Ramos (cell line): ENCODE results near the gene CDC14A.
"Not testable (repeated sequence)": the region's sequence is repeated elsewhere in the genome, so short reads cannot be mapped to it uniquely, and the experiment has no call there.

ENCODE experiments used
- in situ Hi-C: fragments of 300-500 bp; cut with MboI; formaldehyde crosslinking; loops from one replicate; pipeline ENCODE4 v1.14.3; 2022; ENCODE audit warnings: low sequenced_read_pairs; ENCODE audit not compliant: unreplicated experiment

Gene CDC14A

DNA sequence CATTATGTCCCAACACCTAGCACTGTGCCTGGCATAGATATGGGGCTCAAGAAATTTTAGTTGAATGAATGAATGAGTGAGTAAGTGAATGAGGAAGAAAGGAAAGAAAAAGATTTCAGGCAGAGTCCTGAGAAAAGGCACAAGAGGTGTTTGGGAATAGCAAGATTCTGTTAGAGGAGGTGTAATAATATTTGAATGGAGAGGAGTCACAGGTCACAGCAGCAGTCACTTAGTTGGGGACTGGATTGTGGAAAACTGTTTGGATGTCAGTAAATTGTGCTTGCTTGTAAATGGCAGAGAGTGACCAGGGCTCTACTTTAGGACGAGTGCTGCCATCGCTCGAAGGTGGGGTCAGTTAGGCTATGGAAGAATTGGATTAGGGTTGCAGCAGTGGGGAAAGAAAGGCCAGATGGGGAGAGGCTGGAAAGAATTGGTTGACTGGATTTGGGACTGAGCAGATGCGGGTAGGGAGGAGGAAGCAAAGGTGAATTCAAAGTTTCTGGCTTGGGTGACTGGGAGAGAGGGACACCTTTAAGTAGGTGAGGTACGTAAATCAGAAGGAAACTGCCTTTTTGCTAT, 9.3 kb downstream of the CDC14A start:
- in situ Hi-C loops: no loop called here

DNA sequence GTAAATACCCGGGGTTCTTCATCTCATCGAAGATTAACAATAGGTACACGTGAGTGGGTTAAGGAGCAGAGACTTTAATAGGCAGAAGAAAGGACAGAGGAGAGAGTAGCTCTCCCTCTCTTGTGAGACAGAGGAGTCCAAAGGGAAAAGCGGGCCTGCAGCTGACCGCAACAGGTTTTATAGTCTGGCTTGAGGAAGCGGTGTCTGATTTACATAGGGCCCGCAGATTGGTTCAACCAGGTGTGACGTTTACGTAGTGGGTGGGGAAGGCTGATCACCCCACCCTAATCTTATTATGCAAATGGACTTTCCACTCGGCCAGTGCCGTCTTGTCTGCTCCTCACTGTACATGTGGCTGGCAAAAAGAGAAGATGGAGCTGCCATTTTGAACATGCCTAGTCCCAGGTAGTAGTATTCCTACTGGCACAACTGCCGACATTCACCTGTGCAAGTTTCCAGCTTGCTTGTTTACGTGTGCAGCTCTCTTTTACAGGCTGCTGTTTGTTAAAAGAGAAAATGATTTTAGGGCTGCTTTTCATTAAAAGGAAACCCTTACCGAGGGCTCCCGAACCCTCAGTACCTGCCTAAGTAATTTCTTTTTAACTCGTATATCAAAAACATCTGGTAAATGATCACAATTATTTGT, 10.6 kb downstream of the CDC14A start:
- in situ Hi-C loops: no loop called here

DNA sequence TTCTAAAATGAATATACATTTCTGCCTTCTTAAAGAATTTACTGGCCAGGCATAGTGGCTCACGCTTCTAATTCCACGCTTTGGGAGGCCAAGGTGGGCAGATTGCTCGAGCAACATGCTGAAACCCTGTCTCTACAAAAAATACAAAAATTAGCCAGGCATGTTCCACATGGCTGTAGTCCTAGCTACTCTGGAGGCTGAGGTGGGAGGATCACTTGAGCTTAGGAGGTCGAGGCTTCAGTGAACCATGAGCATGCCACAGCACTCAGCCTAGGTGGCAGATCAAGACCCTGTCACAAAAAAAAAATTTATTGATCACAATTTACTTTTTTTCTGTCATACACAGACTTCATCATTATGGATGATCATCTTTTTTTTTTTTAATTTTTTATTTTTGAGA, 11.5 kb downstream of the CDC14A start:
- in situ Hi-C loops: no loop called here

DNA sequence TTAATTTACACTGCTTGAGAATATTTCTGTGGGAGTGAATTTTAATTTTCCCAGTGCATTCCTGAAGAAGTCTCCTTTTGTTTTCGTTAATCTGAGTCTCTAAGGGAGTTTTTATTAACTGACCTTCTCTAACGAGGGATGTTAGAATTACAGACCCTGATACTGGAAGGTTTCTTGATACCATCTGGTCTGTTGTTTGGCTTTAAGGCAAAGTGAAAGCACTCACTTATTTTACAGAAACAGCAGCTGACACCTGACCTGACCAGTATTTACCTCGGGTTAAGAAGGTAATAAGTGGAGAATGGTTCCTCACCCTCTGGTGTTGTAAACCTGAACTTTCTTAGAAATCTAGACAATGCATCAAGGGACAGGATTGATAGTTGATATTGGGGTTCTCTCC, 12.4 kb downstream of the CDC14A start:
- in situ Hi-C loops: no loop called here

DNA sequence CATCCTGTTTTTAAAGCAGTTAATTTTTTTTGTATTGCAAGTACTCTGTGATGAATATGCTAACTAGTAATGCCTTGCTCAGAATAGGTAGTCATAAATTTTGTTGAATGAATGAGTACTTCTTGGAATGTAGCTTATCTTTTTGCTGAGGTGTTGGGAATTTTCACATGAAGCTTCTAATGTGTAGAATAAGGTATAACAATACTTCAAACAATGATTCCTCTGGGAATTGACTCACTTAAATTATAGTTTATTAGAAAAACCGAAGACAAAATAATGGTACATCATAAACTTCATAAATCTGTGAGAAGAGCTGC, 13.9 kb downstream of the CDC14A start:
- in situ Hi-C loops: no loop called here

DNA sequence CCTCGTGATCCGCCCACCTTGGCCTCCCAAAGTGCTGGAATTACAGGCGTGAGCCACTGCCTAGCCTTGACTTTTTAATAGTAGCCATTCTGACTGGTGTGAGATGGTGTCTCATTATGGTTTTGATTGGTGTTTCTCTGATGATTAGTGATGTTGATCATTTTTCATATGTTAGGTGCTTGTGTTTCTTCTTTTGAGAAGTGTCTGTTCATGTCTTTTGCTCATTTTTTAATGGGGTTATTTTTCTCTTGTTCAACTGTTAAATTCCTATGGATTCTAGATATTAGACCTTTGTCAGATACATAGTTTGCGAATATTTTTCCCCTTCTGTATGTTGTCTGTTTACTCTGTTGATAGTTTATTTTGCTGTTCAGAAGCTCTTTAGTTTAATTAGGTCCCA, 17.0 kb downstream of the CDC14A start:
- in situ Hi-C loops: not testable (repeated sequence)

DNA sequence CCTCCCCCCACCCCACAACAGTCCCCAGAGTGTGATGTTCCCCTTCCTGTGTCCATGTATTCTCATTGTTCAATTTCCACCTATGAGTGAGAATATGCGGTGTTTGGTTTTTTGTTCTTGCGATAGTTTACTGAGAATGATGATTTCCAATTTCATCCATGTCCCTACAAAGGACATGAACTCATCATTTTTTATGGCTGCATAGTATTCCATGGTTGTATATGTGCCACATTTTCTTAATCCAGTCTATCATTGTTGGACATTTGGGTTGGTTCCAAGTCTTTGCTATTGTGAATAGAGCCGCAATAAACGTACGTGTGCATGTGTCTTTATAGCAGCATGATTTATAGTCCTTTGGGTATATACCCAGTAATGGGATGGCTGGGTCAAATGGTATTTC, 21.6 kb downstream of the CDC14A start:
- in situ Hi-C loops: not testable (repeated sequence)

DNA sequence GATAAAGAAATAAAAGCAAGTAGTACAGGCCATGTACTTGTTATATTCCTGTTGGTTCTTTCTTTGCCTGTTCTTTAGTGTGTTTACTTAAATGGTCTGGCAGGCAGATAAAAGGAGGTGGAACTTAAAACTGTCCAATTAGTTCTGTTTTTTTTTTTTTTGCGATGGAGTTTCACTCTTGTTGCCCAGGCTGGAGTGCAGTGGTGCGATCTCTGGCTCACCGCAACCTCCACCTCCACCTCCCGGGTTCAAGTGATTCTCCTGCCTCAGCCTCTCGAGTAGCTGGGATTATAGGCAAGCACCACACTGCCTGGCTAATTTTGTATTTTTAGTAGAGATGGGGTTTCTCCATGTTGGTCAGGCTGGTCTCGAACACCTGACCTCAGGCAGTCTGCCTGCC, 24.6 kb downstream of the CDC14A start:
- in situ Hi-C loops: not testable (repeated sequence)

DNA sequence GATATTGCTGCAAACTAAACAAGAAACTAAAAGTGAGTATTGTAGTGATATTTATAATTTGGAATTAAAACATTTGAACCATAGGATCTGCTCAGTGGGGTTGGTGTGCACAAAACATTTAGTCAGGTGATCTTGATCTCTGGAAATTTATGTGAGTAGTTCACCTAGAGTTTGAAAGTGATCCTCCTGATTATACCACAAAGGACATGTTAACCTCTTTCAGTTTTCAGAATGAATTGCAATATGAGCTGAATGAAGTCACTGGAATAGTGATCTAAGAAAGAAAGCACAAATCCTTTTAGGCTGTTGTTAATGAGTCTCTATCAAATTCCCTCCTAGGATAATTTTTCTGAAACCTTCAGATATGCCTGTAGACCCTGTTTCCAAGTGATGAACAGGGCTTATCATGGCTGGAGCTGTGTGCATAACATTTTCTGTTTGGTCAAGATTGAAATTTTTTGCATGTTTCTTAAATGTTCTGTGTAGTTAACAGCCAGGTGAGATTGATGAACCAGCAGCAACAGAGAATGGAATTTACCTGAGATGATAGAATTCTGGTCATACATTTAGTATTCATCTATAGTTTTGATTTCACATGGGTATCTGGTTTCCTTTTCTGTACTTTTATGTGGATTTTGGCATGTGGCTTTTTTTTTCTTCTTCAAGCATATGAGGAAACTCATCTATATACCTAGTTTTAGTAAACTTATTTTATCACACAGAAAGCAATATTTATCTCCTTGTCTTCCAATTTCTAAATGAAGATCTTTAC, 25.5 kb downstream of the CDC14A start:
- in situ Hi-C loops: no loop called here

DNA sequence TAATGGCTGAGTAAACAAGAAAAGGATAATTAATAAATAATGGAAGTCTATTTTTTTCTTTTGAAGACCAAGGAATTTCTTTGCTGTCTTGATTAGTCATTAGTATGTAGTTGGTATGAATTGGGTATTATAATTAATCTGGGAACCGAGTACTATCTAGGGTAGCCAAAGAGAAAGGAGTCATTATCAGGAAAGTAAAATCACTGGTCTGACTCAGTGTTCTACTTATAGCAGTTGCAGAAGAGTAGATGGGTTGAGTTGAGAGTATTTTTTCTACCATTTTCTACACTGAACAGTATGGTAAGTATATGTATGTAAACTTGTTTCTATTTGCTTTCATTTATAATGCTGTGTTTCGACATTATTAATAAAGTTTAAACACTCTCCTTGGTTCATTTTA, 26.6 kb downstream of the CDC14A start:
- in situ Hi-C loops: no loop called here

DNA sequence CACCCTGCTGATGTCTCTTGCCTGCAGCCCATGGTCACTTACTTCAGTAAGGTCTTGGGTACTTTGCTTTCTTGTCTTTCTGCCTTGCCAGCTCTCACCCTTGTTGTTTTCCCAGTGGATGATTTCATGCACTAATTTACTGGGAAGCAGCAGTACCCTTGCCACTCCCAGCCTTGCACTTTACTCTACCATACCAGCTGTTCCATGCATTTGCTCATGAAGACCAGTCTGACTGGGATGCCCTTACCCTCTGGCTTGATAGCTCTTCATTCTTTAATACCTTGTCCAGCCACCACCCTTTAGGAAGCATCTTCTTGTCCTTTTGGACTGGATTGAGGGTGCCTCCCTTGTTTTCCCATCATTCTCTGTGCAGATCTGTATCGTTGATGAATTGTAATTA, 28.3 kb downstream of the CDC14A start:
- in situ Hi-C loops: no loop called here

DNA sequence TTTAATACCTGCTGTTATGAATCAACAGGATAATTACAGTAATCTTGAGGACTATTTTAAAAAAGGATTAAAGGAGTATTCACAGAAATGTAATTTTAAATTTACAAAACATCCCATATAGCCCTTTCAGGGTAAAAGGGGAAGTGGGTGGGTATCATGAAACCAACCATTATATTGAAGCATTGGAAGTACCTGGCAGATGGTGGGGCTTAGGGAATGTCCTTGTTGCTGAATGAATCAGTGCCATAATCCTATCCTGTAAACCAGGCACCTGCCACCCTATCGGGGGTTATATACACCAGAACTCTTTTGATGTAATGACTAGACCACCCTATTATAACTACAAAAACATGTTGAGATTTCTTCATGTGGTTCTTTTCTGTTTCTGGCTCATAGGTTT, 30.4 kb downstream of the CDC14A start:
- in situ Hi-C loops: no loop called here

DNA sequence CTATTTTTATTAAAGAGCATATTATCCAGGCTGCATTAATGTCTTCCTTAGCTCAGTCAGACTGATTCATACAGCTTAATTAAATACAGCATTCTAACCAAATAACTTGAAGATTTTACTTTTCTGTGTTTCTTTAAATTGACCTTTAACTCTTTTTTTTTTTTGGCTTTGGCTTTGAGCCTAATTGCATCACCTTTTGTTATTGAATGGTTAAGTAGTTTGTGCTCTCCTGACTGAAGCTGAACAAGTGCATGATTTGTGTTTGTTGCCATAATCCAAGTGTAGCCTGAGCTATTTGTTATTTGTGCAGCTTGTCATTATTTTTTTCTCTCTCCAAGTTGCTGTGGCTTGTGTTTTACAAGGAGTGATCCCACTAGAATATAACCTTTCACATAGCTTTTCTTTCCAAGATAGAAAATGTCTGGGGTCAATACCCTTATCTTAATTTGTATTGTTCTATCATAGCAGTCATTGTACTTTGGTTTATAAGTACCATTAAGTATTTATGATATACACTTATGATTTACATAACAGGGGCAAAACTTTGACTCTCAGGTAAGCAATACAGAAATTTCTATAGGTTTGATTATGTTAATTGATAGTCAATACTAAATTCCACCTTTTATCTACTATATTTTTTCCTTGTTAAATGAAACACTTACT, 31.6 kb downstream of the CDC14A start:
- in situ Hi-C loops: no loop called here

DNA sequence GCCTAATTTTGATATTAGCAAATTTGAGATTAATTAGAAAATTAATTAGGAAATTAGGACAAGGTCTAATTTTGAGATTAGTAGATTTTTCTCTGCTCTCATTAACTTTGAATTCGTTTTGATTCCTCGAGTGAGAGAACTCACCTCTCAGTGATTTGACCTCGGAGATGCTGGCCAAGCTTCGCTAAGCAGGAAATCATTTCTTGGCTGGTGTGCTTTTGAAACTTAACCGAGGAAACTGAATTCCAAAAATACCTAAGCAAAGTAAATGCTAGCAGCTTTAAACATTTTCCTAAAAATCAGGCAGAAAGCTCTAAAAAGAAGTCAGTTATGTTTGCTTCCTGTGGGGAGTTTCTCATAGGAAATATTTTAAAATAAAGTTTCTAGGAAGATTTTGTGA, 34.9 kb downstream of the CDC14A start:
- in situ Hi-C loops: no loop called here

DNA sequence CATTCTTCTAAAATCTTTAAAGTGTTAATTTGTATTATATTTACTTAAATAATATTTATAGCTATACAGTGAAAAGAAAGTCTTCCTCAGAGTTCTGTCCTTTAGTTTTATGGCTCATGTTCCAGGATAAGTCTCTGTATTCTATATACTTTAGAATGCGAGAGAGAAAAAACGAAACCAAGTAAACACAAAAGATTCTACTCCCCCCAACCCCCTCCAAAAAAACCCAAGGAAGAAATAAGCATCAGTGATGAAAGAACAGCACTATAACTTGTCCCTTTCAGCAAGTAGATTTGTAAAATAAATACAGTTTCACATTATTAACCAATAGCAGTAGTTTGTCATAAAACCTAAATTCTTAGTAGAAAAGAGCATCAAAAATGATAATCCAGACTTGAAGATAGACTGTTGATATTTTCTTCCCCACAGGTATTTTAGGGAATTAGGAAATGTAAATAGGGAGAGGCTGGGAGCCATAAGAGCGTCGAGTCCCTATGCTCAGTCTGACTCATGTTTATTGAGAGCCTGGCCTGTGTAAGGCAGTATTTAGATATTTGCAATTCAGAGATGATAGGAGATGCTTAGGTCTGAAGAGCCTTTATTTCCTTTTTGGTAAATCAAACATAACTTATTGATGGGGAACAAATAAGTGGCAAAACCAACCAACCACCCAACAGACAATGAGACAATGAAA, 35.5 kb downstream of the CDC14A start:
- in situ Hi-C loops: no loop called here

DNA sequence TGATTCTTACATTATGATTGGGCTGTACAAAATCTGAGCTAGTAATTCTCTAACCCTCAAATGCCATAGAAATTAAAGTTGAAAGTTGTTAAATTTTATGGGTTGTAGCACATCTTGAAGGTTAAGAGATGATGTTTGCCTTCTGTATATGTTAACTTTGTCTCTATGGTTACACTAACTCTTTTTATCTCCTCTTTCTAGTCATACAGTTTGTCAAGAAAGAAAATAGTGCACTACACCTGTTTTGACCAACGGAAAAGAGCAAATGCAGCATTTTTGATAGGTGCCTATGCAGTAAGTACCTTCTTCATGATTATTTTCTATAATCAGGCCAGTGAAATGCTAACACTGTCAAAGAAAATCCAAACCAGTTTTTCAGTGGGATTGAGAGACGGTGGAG, 38.2 kb downstream of the CDC14A start:
- in situ Hi-C loops: no loop called here

DNA sequence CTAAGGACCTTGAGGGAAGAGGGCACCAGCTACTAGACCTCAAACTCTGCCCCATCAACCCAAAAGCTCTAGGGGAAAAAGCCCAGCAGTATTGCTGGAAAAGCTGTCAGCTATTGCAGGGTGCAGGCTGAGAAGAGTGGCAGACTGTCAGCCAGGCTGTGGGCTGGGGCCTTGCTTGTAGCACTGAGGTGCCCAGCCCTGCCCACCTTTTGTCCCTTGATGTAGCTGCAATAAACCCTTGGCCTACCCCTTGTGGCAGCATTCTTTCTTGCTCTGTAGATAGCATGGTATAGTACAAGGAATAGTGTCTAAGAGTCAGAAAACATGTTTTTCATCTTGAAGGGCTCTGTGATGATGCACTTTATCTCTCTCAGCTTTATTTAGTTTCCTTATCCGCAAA, 39.4 kb downstream of the CDC14A start:
- in situ Hi-C loops: no loop called here

DNA sequence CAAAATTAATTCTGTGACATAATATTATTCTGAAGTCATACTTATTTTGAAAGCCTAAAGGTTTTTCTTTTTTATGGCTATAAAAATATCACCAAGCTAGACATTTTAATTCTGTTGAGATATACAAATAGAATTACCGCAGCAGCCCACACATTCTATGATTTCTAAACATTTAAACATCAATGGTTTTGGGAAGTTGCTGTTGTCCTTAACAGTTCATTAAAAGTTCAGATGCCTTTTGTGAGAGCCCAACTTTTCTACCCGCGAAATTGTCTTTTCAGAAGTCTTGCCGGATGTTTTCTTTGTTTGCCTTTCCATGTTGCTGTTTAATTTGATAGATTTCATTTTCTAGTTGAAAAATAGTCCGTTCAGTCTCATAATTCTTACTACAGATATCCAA, 40.5 kb downstream of the CDC14A start:
- in situ Hi-C loops: no loop called here

DNA sequence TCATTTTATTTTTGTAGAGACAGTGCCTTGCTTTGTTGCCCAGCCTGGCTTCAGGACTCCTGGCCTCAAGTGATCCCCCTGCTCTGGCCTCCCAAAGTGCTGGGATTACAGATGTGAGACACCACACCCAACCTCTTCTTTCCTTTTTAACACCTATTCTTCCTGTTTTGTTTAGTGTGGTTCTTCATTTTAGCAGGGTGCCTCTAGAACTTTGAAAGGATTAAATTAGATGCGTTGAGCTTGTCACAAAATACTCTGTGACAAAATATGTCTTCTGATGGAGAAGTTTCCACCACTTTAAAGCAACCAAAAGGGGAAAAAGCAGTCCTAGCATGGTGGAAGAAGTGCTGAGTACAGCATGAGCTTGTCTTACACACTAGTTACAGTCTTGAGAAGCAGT, 42.0 kb downstream of the CDC14A start:
- in situ Hi-C loops: no loop called here

DNA sequence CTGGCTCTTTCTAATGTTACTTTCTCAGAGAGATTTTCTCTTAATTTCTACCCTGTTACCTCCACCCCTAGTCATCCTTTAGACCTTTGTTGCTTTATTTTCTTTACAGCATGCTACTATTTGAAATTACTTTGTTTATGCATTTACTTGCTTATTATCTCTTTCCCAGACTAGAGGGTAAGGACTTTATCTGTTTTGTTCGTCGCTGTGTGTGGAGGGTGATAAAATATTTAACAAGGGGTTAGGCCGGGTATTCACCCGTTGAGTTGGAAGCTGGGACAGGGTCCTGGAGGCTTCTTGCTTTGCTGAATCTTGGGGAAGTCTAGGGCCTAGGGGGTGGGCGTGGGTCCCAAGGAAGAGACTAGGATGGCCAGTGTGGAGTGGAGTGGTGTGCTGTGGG, 43.6 kb downstream of the CDC14A start:
- in situ Hi-C loops: no loop called here

DNA sequence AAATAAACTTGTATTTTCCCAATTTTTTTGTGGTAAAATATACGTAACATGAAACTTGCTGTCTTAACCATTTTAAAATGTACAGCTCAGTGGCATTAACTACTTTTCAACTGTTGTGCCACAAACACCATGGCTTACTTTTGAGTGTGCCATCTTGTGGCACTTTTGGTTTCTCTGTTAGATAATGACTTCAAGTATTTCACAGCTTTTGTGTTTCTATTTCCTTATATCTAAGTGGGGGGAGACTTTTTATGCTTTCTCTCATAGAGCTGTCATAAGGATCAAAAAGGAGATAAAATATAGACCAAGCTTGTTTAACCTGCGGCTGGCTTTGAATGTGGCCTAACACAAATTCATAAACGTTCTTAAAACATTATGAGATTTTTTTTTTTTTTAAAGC, 44.3 kb downstream of the CDC14A start:
- in situ Hi-C loops: no loop called here
